ENCODE results near the gene C3orf22. TPM values are rescaled to one million over a fixed set of nuclear protein-coding genes. Genes with fewer than 3 reads are reported as not detected.
A peak's percentile ranks its signal among the peaks of the same experiment; 100 is the strongest.

The C3orf22 gene
- total RNA-seq, 1 experiment from 2014 or later = not detected

GRCh38 chr3:126541628-126542339 is 16.9 kb downstream of the C3orf22 start:
- peaks cover 28% of the 10 kb centered on the region for H3K27me3 ChIP-seq (ENCODE audit: insufficient read depth, low read depth)
- H3K4me3 ChIP-seq = no peak overlapping the region
- no peak overlapping the region for H3K27ac ChIP-seq
- H3K4me2 ChIP-seq = no peak overlapping the region
- ChIA-PET CTCF (no interaction called here), POLR2A (ENCODE audit: unreplicated experiment) (no interaction called here)
- no peak for DNase-seq
- intact Hi-C loops (cut with micrococcal nuclease; ENCODE audit: unreplicated experiment) = no loop called here
- peaks cover 9% of the 10 kb centered on the region; the same call in 1 of the 2 replicates for H3K4me1 ChIP-seq (replicated peaks; ENCODE audit: insufficient read depth)
- H3K9me3 ChIP-seq (ENCODE audit: insufficient read depth, low read depth) = no peaks in the 10 kb centered on the region
- no peaks in the 10 kb centered on the region for H3K36me3 ChIP-seq (ENCODE audit: low read depth)
- no peaks in the 10 kb centered on the region for H4K20me1 ChIP-seq (ENCODE audit: insufficient read depth)
- TF ChIP-seq EZH2 (IDR thresholded peaks at IDR 0.05; ENCODE audit: low read depth) (no peak), CTCF (conservative IDR thresholded peaks at IDR 0.05) (no peak)
- H2AFZ ChIP-seq = no peak overlapping the region
- H3F3A ChIP-seq (ENCODE audit: insufficient read depth, low read depth) = no peaks in the 10 kb centered on the region
- H3K79me2 ChIP-seq (ENCODE audit: low read depth) = no peaks in the 10 kb centered on the region
- H3K9me2 ChIP-seq (ENCODE audit: insufficient read depth) = no peaks in the 10 kb centered on the region
- no TSS peak for BruUV-seq (replicated peaks)

GRCh38 chr3:126540951-126541627 is 17.6 kb downstream of the C3orf22 start:
- H3K4me2 ChIP-seq = 0 out of 2 replicates have a peak overlapping the region, but pooled peaks have one; percentile 21
- peaks cover 28% of the 10 kb centered on the region for H3K27me3 ChIP-seq (ENCODE audit: insufficient read depth, low read depth)
- intact Hi-C loops (cut with micrococcal nuclease; ENCODE audit: unreplicated experiment) = no loop called here
- H3K9me3 ChIP-seq (ENCODE audit: insufficient read depth, low read depth) = no peaks in the 10 kb centered on the region
- POLR2A ChIA-PET (ENCODE audit: unreplicated experiment) = no interaction called here
- H3K79me2 ChIP-seq (ENCODE audit: low read depth) = no peaks in the 10 kb centered on the region
- no peak overlapping the region for H3K27ac ChIP-seq
- no peaks in the 10 kb centered on the region for H4K20me1 ChIP-seq (ENCODE audit: insufficient read depth)
- BruUV-seq (replicated peaks) = no TSS peak
- H3K4me1 ChIP-seq (replicated peaks; ENCODE audit: insufficient read depth) = peaks cover 9% of the 10 kb centered on the region; the same call in 1 of the 2 replicates
- H3K4me3 ChIP-seq = no peak overlapping the region
- TF ChIP-seq CTCF (conservative IDR thresholded peaks at IDR 0.05) (no peak), EZH2 (IDR thresholded peaks at IDR 0.05; ENCODE audit: low read depth) (no peak)
- no peaks in the 10 kb centered on the region for H3F3A ChIP-seq (ENCODE audit: insufficient read depth, low read depth)
- CTCF ChIA-PET = interaction anchor here (0.8 kb wide), 1 partner anchor 29 kb away, joined by 4 read pairs; no protein-coding TSS in a partner anchor
- DNase-seq = no peak
- no peaks in the 10 kb centered on the region for H3K36me3 ChIP-seq (ENCODE audit: low read depth)
- H3K9me2 ChIP-seq (ENCODE audit: insufficient read depth) = no peaks in the 10 kb centered on the region
- H2AFZ ChIP-seq = no peak overlapping the region

GRCh38 chr3:126540342-126540849 is 18.3 kb downstream of the C3orf22 start:
- CTCF ChIA-PET = interaction anchor here (0.8 kb wide), 1 partner anchor 29 kb away, joined by 4 read pairs; no protein-coding TSS in a partner anchor
- peak; percentile 72 to 73 for DNase-seq
- no peaks in the 10 kb centered on the region for H3F3A ChIP-seq (ENCODE audit: insufficient read depth, low read depth)
- H3K4me1 ChIP-seq (replicated peaks; ENCODE audit: insufficient read depth) = peaks cover 9% of the 10 kb centered on the region; the same call in 1 of the 2 replicates
- H3K36me3 ChIP-seq (ENCODE audit: low read depth) = no peaks in the 10 kb centered on the region
- peaks cover 33% of the 10 kb centered on the region for H3K27me3 ChIP-seq (ENCODE audit: insufficient read depth, low read depth)
- TF ChIP-seq EZH2 (IDR thresholded peaks at IDR 0.05; ENCODE audit: low read depth) = no peak
- no peak for TF ChIP-seq CTCF (conservative IDR thresholded peaks at IDR 0.05)
- intact Hi-C loops (cut with micrococcal nuclease; ENCODE audit: unreplicated experiment) = no loop called here
- no peak overlapping the region for H2AFZ ChIP-seq
- H3K79me2 ChIP-seq (ENCODE audit: low read depth) = no peaks in the 10 kb centered on the region
- no TSS peak for BruUV-seq (replicated peaks)
- H3K4me2 ChIP-seq = 0 out of 2 replicates have a peak overlapping the region, but pooled peaks have one; percentile 21
- no peaks in the 10 kb centered on the region for H3K9me2 ChIP-seq (ENCODE audit: insufficient read depth)
- H3K4me3 ChIP-seq = no peak overlapping the region
- POLR2A ChIA-PET (ENCODE audit: unreplicated experiment) = no interaction called here
- H3K9me3 ChIP-seq (ENCODE audit: insufficient read depth, low read depth) = no peaks in the 10 kb centered on the region
- no peaks in the 10 kb centered on the region for H4K20me1 ChIP-seq (ENCODE audit: insufficient read depth)
- no peak overlapping the region for H3K27ac ChIP-seq
